Activated naive CD4-positive, alpha-beta T cell treated with anti-CD3 and anti-CD28 coated beads, Interleukin-2, amount 10 ng/mL, durations not matched to agents 7 days and 5 days (primary cell): Measurements from ENCODE around the gene B3GAT3.
"Not testable (repeated sequence)": the region's sequence is repeated elsewhere in the genome, so short reads cannot be mapped to it uniquely, and the experiment has no call there.

Experiments
- CTCF ChIA-PET: fragments of 350-600 bp; sonication (Branson Sonifier 250); formaldehyde crosslinking; loops from one replicate; lab custom pipeline; 2021; ENCODE audit warnings: antibody characterized with exemption; lab: Charles Lee
- DNase-seq: peaks from one replicate; pipeline ENCODE4 v3.0.0-alpha.2; 2020
- H3K27ac Mint-ChIP-seq: one replicate; pipeline ENCODE4 v1.8.0; 2021; ENCODE audit warnings: mild to moderate bottlenecking, moderate library complexity, mixed read lengths
- H3K27me3 Mint-ChIP-seq: one replicate; pipeline ENCODE4 v1.8.0; 2021; ENCODE audit warnings: mild to moderate bottlenecking, mixed read lengths
- H3K36me3 Mint-ChIP-seq: one replicate; pipeline ENCODE4 v1.8.0; 2021; ENCODE audit warnings: mixed read lengths
- H3K4me1 Mint-ChIP-seq: one replicate; pipeline ENCODE4 v1.8.0; 2021; ENCODE audit warnings: mixed read lengths
- H3K4me3 Mint-ChIP-seq: one replicate; pipeline ENCODE4 v1.8.0; 2021; ENCODE audit warnings: mild to moderate bottlenecking, moderate library complexity, mixed read lengths
- H3K9me3 Mint-ChIP-seq: one replicate; pipeline ENCODE4 v1.8.0; 2021; ENCODE audit warnings: mixed read lengths

B3GAT3 gene

DNA sequence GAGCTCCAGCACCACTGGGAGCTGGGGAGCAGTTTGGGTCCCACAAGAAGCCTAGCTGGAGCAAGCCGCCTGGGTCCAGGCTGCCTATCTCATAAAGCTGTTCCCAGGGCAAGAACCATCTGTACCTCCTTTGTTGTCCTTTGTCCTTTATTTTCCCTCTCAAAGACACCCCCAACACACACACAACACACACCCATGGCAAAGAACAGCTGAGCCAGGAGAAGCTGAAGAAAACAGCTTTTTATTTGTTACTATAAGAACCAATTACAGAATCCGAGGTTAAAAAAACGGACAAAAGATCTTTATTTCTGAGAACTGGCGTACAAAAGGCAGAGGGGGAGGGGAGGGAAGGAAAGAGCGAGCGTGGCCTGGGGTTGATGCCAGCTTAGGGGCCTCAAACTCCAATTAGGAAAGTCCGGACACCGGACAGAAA is 28.8 kb downstream of the B3GAT3 start:
- no peaks in the 10 kb centered on the region for H3K27me3 Mint-ChIP-seq
- peaks cover 66% of the 10 kb centered on the region for H3K4me1 Mint-ChIP-seq
- no peaks in the 10 kb centered on the region for H3K9me3 Mint-ChIP-seq
- H3K36me3 Mint-ChIP-seq, result peaks cover 54% of the 10 kb centered on the region
- peak overlapping the region; percentile 98 for H3K27ac Mint-ChIP-seq
- H3K4me3 Mint-ChIP-seq, result peak overlapping the region; percentile 45
- CTCF ChIA-PET, result interaction anchor here (0.8 to 5.6 kb wide), 20 partner anchors 8 to 198 kb away, joined by 3 to 44 read pairs (median 6); partner anchors contain the start of genes C11orf98, CSKMT, EEF1G and EML3
- no peak for DNase-seq

DNA sequence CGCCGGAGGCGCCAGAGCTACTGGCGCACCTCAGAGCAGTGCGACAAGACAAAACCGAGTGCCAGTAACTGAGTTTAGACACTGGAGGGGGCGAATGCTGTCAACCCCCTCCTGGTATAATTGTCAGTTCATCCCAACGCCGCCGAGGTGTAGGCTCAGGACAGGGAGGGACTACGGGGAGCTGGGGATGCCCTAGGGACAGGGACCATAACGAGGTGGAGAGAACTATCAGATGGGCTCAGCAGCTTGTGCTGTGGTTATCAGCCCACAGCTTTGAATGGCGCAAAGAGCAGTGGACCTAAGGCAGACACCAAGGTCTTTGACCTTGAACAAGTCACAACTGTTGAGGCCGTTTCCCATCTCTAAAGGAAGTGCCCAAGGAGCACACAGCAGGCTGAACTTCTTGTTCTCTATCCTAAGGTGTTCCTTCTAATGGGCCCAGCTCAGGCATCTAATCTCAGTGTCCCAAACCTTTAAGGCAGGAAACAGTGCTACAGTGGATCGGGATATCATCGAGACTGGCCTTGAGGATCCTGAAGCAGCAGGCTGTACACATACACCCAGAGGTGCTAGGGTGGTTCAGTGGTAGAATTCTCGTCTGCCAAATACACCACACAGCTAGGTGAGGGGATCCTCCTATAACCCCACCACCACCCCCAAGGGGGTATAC is 29.5 kb downstream of the B3GAT3 start:
- Mint-ChIP-seq H3K36me3 (peaks cover 50% of the 10 kb centered on the region), H3K9me3 (no peaks in the 10 kb centered on the region), H3K27ac (peak overlapping the region; percentile 98), H3K27me3 (no peaks in the 10 kb centered on the region), H3K4me3 (peak overlapping the region; percentile 100), H3K4me1 (peaks cover 59% of the 10 kb centered on the region)
- CTCF ChIA-PET, result interaction anchor here (0.7 to 5.6 kb wide), 30 partner anchors 9 to 279 kb away, joined by 3 to 44 read pairs (median 4); partner anchors contain the start of genes C11orf98, CSKMT, EEF1G and EML3
- no peak for DNase-seq

DNA sequence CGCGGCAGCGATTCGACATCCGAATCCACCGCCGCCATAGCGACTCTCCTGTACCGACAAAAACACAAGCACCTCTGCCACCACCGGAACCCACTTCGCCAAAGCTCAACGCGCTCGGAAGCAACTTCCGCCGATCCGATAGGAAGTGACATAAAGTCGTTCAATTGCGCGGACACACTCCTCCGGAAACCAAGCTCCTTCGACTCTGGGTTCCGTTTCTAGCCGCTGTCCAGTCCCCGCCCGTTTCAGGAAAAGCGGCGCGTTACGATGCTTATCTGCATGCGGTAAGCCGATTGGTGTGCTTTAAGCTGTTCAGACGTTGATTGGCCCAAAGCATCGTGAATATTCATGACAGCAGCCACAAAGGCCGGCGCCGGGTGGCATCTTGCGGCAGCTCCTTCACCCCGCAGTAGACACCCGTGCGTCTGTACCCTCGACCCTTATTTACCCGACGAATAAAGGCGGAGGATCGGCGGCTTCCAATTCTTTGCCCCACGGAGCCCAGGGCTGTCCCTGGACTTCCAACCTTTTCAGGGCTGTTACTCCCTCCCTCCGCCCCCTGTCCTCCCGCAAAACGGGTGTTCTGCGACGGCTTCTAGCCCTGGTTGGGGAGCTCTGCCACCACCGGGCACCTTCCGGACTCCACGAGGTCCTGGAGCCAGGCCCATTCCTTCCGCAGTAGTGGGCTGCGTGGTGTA is 30.2 kb downstream of the B3GAT3 start, which contains the start of gene TUT1:
Gene TUT1, minus strand, starts transcription at position 76 of the 698 bp plus-strand sequence. Its CDS starts 38 bp downstream, at position 38.
- peak; percentile 98 for DNase-seq
- Mint-ChIP-seq H3K9me3 (no peaks in the 10 kb centered on the region), H3K27ac (peak within 1 kb of the TSS; percentile 98), H3K27me3 (no peaks in the 10 kb centered on the region), H3K4me1 (peaks cover 56% of the 10 kb centered on the region), H3K4me3 (peak within 1 kb of the TSS; percentile 100), H3K36me3 (peaks cover 49% of the 10 kb centered on the region)
- CTCF ChIA-PET, result interaction anchor here (0.7 to 5.6 kb wide), 25 partner anchors 10 to 279 kb away, joined by 3 to 44 read pairs (median 4); partner anchors contain the start of genes C11orf98, CSKMT, EEF1G and EML3

DNA sequence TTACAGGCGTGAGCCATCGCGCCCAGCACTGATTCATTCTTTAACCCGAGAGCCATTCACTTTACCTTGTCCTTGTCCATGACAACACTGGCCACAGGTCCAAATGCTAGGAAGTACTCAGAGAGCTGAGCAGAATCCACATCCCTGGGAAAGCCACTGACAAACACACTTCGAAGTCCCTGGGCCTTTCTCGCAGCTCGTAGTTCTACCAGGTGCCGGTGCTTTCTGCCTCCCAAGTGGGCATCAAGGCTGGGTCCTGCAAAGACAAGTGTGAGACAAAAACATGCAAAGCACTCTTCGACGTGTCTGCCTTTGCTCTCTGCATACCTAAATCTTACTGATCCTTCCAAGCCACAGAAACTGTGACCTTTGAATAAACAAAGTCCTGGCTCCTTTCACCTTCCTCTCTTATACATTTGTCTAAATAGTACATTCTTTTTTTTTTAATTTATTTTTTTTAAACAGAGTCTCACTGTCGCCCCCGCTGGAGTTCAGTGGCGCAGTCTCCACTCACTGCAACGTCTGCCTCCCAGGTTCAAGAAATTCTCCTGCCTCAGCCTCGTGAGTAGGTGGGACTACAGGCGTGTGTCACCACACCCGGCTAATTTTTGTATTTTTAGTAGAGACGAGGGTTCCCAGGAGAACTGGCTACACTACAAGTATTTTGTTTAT is 32.7 kb downstream of the B3GAT3 start:
- H3K9me3 Mint-ChIP-seq, result no peaks in the 10 kb centered on the region
- DNase-seq, result peak; percentile 53
- CTCF ChIA-PET, result interaction anchor here (0.9 kb wide), 2 partner anchors 46 to 164 kb away, joined by 3 read pairs; no protein-coding TSS in a partner anchor
- H3K27ac Mint-ChIP-seq, result peak overlapping the region; percentile 55
- peaks cover 41% of the 10 kb centered on the region for H3K4me1 Mint-ChIP-seq
- H3K27me3 Mint-ChIP-seq, result no peaks in the 10 kb centered on the region
- peak overlapping the region; percentile 100 for H3K4me3 Mint-ChIP-seq
- peaks cover 32% of the 10 kb centered on the region for H3K36me3 Mint-ChIP-seq

DNA sequence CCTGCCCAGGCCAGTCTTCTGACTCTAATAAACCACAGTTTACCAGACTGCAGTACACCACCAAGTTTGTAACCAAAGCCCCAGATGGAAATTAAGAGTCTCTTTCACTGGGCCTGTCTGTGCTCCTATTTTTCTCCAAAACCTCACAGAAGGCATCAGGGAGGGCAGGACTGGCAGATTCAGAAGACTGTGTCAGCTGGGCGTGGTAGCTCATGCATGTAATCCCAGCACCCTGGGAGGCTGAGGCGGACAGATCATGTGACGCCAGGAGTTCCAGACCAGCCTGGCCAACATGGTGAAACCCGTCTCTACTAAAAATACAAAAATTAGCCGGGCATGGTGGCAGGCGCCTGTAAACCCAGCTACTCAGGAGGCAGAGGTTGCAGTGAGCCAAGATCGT is 36.4 kb downstream of the B3GAT3 start:
- peaks cover 26% of the 10 kb centered on the region for H3K36me3 Mint-ChIP-seq
- peaks cover 14% of the 10 kb centered on the region for H3K4me1 Mint-ChIP-seq
- H3K4me3 Mint-ChIP-seq, H3K27ac Mint-ChIP-seq, H3K9me3 Mint-ChIP-seq, DNase-seq, H3K27me3 Mint-ChIP-seq: not testable (repeated sequence)
- CTCF ChIA-PET, result interaction anchor here (1.8 kb wide), 1 partner anchor 109 kb away, joined by 4 read pairs; no protein-coding TSS in a partner anchor

DNA sequence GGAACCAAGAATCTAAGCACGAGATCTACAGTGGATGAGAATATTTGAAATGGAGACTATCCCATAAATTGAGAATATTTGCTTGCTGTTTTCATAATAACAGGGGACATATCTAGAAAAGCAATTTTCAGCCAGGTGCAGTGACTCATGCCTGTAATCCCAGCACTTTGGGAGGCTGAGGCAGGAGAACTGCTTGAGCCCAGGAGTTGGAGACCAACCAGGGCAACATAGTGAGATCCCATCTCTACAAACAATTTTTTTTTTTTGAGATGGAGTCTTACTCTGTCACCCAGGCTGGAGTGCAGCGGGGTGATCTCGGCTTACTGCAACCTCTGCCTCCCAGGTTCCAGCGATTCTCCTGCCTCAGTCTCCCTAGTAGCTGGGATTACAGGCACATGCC is 40.1 kb downstream of the B3GAT3 start:
- H3K27ac Mint-ChIP-seq, H3K9me3 Mint-ChIP-seq, CTCF ChIA-PET, DNase-seq, H3K27me3 Mint-ChIP-seq, H3K4me3 Mint-ChIP-seq, H3K4me1 Mint-ChIP-seq: not testable (repeated sequence)
- H3K36me3 Mint-ChIP-seq, result peaks cover 27% of the 10 kb centered on the region

DNA sequence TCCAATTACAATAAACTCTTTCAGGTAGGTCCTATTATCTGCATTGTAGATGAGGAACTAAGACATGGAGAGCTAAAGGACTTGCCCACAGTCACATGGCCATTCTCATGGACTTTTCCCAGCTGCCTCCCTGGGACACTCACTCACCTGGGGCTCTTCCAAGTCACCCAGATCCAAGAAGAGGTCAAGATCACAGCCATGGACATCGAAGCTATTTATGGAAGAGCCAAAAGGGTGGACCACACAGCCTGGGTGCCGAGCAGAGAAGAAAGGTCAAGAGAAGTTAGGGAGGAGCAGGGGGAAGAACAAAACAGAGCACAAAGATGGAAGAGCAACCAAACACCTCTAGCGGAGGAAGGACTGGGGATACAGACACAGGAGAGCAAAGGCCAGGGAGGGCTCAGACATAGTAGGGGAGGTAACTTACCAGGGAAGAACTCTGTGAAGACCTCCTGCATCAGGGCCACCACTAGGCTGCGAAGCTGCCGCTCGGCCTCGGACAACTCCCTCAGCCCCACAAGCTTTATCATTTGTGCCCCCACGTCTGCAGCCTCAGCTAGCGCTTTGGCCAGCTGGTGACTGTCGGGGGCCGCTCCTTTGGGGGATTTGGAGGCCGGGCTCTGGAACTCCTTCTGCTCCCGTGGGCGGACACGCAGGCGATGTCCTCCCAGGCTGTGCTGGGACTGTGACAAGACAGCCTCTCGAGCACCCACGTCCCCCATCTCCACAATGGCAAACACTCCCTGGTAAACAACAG is 40.6 kb downstream of the B3GAT3 start:
- CTCF ChIA-PET, result interaction anchor here (1.0 to 1.4 kb wide), 2 partner anchors 10 to 156 kb away, joined by 3 to 6 read pairs; partner anchors contain the start of gene TUT1
- no peak for DNase-seq
- H3K36me3 Mint-ChIP-seq, result peaks cover 30% of the 10 kb centered on the region
- H3K4me3 Mint-ChIP-seq, result no peak overlapping the region
- H3K4me1 Mint-ChIP-seq, result peaks cover 6% of the 10 kb centered on the region
- H3K27me3 Mint-ChIP-seq, result no peaks in the 10 kb centered on the region
- H3K27ac Mint-ChIP-seq, result no peak overlapping the region
- no peaks in the 10 kb centered on the region for H3K9me3 Mint-ChIP-seq

DNA sequence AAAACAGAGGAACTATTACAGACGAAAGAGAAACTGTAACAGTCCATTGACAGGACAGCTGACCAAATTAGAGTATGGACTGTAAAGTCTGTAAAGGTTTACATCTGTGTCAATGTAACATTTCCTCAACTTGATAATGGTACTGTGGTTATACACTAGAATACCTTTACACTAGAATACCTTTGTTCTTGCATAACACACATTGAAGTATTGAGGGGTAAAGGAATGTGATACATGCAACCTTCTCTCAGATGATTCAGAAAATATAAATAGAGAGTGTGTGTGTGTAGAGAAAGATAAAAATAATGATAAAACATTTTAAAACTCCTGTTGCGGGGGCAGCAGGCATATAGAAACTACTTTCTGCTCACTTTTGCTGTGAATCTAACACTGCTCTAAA is 42.5 kb downstream of the B3GAT3 start:
- H3K27ac Mint-ChIP-seq, result no peak overlapping the region
- H3K27me3 Mint-ChIP-seq, result no peaks in the 10 kb centered on the region
- H3K9me3 Mint-ChIP-seq, result no peaks in the 10 kb centered on the region
- H3K4me3 Mint-ChIP-seq, result no peak overlapping the region
- H3K4me1 Mint-ChIP-seq, result peaks cover 21% of the 10 kb centered on the region
- CTCF ChIA-PET, result interaction anchor here (1.0 to 1.1 kb wide), 2 partner anchors 13 to 18 kb away, joined by 3 read pairs; no protein-coding TSS in a partner anchor
- peaks cover 32% of the 10 kb centered on the region for H3K36me3 Mint-ChIP-seq
- DNase-seq, result no peak

DNA sequence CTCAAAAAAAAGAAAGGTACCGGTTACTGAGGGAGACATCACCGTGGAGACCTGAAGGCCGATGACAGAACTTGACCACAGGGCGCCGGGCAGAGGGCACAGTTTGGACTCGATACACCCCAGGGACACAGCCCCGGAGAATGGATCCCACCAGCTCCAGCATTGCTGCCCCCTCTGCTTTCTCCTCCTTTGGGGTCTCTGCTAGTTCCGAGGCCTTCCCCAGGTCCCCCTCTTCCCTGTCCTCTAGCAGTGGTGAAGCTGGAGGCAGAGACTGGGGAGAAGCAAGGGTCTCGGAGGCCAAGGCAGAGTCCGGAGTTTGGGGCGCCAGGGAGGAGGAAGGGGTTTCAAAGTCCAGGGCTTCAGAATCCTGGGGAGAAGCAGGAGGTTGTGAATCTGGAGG is 43.2 kb downstream of the B3GAT3 start:
- Mint-ChIP-seq H3K27ac (no peak overlapping the region), H3K4me1 (peaks cover 21% of the 10 kb centered on the region), H3K27me3 (no peaks in the 10 kb centered on the region), H3K4me3 (no peak overlapping the region), H3K9me3 (no peaks in the 10 kb centered on the region), H3K36me3 (peaks cover 31% of the 10 kb centered on the region)
- no peak for DNase-seq
- CTCF ChIA-PET, result interaction anchor here (1.0 to 1.1 kb wide), 2 partner anchors 14 to 18 kb away, joined by 3 read pairs; no protein-coding TSS in a partner anchor

DNA sequence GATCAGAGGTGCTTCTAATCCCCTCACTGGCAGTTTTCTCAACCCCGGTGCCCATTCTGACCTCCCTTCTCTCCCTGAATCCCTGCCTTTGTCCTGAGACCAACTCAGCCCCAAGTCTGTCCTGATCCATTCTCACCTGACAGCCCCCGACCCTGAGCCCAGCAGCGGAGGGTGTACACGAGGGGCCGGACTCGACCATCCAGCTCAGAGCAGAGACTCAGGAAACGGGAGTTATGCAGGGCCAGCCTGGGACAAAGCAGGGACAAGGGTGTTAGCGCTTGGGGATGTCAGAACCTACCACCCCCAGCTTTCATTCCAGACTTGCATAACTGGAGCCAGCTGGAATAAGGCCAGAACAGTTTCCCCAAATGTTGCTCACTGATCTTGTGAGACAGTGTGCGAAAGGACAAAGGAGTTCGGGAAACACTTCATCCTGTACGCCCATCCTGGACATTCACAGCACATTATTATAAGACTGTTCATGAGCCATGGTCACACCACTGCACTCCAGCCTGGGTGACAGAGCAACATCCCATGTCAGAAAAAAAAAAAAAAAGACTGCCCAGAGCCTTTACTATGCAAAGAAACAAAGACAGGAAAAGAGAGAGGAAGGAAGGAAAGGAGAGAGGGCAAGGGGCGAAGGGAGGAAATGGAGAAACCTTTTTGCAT is 44.6 kb downstream of the B3GAT3 start:
- H3K9me3 Mint-ChIP-seq, result no peaks in the 10 kb centered on the region
- no peaks in the 10 kb centered on the region for H3K27me3 Mint-ChIP-seq
- peak overlapping the region; percentile 59 for H3K27ac Mint-ChIP-seq
- peaks cover 32% of the 10 kb centered on the region for H3K4me1 Mint-ChIP-seq
- H3K4me3 Mint-ChIP-seq, result no peak overlapping the region
- DNase-seq, result no peak
- H3K36me3 Mint-ChIP-seq, result peaks cover 42% of the 10 kb centered on the region
- CTCF ChIA-PET, result interaction anchor here (1.0 kb wide), 1 partner anchor 16 kb away, joined by 3 read pairs; no protein-coding TSS in a partner anchor

DNA sequence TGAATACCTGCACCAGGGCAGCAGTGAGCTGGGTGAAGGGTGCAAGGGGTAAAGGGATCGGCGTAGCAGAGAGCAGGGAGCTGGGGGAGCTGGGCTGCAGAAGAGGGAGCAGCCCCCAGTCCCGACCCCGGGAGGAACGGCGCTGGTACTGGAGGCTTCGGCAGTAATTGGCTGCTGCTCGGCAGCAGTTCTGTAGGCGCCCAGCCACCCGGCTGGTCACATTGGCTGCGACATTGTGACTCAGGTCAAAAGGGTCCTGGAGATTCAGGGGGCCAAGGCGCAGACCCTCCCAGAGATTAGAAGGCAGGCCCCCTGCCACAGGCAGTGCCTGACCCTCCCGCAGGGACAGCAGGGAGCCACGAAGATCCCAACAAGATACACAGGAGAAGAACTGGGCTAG is 45.9 kb downstream of the B3GAT3 start:
- H3K4me3 Mint-ChIP-seq, result peak overlapping the region; percentile 86
- H3K9me3 Mint-ChIP-seq, result no peaks in the 10 kb centered on the region
- peaks cover 49% of the 10 kb centered on the region for H3K36me3 Mint-ChIP-seq
- CTCF ChIA-PET, result interaction anchor here (1.2 kb wide), 1 partner anchor 33 kb away, joined by 3 read pairs; no protein-coding TSS in a partner anchor
- no peak overlapping the region for H3K27ac Mint-ChIP-seq
- no peak for DNase-seq
- no peaks in the 10 kb centered on the region for H3K27me3 Mint-ChIP-seq
- peaks cover 46% of the 10 kb centered on the region for H3K4me1 Mint-ChIP-seq

DNA sequence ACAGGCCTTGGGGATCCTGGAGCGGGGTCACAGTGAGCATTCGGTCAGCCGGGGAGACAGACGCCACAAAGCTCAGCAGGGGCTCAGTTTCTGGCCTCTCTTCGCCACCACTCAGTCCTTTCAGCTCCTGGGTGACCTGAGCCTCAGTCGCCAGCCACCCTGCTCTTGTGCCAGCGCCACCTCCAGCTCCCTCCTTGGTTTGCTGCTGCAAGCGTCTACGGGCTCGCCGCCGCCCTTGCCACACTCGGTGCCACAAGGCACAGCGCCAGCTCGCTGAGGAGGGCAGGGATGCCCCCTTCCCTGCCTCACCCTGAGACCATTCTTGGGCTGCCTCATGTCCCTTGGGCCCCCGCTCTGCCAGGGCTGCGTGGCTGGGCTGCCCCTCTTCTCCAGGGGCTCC is 46.6 kb downstream of the B3GAT3 start:
- Mint-ChIP-seq H3K27ac (no peak overlapping the region), H3K4me3 (peak overlapping the region; percentile 86), H3K27me3 (no peaks in the 10 kb centered on the region), H3K4me1 (peaks cover 49% of the 10 kb centered on the region), H3K9me3 (no peaks in the 10 kb centered on the region), H3K36me3 (peaks cover 51% of the 10 kb centered on the region)
- CTCF ChIA-PET, result interaction anchor here (1.2 to 1.9 kb wide), 3 partner anchors 17 to 106 kb away, joined by 3 to 9 read pairs (median 4); partner anchors contain the start of gene TUT1
- no peak for DNase-seq
